AG09319 (cell line): Measurements from ENCODE around the gene CFAP92.
"Not testable (repeated sequence)": the region's sequence is repeated elsewhere in the genome, so short reads cannot be mapped to it uniquely, and the experiment has no call there.

Source experiments
- DNase-seq: peaks from one replicate; pipeline ENCODE4 v3.0.0-alpha.2; 2010; ENCODE audit warnings: low read depth; ENCODE audit errors: extremely low read depth
- TF ChIP-seq, protein P1 (sequence below): IDR thresholded peaks from 2 replicates; pipeline ENCODE4 v1.5.1; 2011; ENCODE audit warnings: low read depth, mild to moderate bottlenecking, inconsistent platforms, low read length, moderate library complexity

Gene CFAP92

DNA sequence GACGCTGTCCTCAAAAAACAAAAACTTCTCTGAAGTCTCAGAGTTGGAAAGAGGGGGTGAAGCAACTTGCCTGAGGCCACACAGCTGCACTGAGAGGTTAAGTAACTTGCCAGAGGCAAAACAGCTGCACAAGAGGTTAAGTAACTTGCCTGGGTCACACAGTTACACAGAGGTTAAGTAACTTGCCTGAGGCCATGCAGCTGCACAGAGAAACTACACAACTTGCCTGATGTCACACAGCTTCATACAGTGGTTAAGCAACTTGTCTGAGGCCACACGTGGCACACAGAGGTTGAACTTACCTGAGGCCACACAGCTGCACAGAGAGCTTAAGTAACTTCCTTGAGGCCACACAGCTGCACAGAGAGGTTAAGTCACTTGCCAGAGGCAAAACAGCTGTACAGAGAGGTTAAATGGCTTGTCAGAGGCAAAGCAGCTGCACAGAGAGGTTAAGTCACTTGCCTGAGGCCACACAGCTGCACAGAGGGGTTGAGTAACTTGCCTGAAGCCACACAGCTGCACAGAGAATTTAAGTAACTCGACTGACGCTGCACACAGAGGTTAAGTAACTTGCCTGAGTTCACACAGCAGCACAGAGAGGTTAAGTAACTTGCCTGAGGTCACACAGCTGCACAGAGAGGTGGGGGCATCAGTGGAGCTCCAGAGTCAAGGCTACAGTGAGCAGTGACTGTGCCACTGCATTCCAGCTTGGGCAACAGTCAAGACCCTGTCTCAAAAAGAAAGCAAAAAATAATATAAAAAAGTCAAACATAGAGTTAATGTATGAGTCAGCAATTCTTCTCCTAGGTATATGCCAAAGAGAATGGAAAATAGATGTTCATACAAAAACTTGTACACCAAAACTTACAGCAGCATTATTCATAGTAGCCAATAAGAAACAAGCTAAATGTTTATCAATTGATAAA is 126.4 kb downstream of the CFAP92 start:
- TF ChIP-seq, protein P1, sequence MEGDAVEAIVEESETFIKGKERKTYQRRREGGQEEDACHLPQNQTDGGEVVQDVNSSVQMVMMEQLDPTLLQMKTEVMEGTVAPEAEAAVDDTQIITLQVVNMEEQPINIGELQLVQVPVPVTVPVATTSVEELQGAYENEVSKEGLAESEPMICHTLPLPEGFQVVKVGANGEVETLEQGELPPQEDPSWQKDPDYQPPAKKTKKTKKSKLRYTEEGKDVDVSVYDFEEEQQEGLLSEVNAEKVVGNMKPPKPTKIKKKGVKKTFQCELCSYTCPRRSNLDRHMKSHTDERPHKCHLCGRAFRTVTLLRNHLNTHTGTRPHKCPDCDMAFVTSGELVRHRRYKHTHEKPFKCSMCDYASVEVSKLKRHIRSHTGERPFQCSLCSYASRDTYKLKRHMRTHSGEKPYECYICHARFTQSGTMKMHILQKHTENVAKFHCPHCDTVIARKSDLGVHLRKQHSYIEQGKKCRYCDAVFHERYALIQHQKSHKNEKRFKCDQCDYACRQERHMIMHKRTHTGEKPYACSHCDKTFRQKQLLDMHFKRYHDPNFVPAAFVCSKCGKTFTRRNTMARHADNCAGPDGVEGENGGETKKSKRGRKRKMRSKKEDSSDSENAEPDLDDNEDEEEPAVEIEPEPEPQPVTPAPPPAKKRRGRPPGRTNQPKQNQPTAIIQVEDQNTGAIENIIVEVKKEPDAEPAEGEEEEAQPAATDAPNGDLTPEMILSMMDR = no peak
- no peak for DNase-seq

DNA sequence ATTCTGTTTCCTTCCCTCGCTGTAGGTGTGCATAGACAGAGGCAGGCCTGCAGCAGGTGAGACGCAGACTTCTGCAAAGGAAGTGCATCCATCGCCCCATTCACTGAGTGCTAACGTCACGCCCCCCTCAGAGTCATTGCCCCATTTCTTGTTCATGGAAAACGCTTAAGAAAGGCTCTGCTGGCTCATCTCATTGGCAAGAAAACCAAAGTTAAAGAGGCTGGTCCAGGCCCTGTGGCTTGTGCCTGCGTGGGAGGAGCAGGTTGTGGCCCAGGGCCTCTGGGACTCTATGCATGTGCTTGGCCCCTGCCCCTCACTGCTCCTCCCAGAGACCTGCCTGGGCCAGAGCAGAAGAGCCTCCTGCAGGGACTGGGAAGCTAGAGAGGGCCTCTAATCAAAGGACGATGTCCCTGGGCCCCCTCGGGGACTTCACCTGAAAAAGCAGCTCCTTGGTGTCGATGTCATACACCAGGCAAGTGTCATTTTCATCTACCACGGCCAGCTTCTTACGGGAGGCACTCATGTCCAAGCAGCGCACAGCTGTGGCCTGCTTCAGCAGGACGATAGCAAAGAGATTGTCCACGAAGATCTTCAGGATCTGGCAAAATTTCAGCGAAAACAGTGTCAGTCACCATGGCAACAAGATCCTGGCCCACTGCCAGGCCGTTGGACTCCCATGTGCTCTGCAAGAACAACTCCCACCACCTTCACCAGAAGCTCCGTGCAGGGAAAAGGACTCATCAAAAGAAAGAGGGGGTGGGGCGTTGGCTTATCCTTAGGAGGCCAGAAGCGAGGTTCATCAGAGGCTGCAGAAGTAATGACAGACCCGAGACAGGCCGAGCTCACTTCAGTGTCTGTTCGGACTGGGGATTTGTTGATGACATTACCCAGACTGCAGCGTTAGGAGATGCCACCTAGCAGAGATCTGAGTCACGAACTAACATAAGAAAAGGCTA is 128.7 kb downstream of the CFAP92 start:
- DNase-seq = not testable (repeated sequence)

DNA sequence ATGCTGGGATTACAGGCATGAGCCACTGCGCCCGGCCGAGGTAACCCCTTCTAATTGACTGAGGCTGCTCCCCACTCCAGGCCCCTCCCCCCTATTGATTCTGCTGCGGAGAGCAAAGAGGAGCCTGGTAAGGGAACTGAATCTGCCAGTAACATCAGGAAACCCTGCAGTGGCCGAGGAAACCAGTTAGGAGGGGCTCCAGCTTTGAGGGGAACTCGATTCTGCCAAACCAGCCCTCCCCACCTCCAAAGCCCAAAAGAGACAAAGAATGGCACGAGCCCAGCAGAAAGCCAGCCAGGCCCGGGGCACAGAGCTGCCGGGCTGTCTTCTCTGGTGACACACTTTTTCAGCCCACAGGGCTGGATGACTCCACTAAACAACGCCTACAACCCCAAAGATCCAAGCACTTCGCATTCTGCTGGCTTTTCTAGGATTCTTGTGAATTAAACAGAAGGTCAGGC is 129.5 kb downstream of the CFAP92 start:
- TF ChIP-seq, protein P1 = no peak

DNA sequence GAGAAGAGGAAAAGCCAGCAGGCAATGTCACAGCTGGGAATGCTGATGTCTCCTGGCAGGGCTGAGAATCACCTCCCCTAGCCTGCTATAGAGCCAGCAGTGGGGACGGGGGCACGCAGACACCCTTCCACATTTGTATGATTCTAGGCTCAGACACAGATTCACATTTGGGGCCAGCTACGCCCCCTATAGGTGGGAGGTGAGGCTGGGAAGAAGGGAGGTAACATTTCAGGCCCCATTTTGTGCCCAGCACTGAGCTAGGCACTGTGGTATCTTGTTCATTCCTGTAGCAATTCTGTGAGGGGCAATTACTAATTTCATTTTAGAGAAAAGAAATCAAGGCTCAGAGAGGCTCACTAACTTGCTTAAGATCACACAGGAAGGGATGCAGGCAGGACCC is 130.3 kb downstream of the CFAP92 start:
- TF ChIP-seq, protein P1 = peak; percentile 28
- no peak for DNase-seq

More for the DNA sequence above, 129.5 kb downstream of the CFAP92 start:
- DNase-seq = no peak

DNA sequence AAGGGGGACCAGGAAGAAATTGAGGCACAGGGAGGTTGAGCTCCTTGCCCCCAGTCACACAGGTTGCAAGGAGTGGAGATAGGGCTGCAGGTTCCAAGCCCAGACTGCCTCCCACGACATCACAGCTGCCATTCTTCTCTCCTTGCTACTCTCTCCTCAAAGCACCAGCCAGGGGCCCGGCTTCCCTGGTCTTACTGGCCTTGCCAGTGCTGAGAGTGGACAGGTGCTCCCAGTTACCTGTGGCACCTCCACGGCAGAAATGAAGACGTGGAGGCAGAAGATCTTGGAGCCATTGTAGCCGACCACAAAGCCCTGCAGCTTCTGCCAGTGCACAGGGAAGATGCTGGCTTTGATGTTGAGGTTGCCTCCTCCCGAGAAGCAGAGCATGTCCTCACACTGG is 132.4 kb downstream of the CFAP92 start:
- DNase-seq = no peak
- TF ChIP-seq, protein P1 = no peak
